HEK293 (cell line): ENCODE data around the gene AGBL3.

ENCODE experiments used
- CTCF ChIA-PET: fragments of 350-600 bp; formaldehyde crosslinking; extraction: SDS; loops from one replicate; lab custom pipeline; 2021; ENCODE audit warnings: antibody characterized with exemption; lab: Yijun Ruan, JAX
- POLR2A ChIA-PET: fragments of 300-600 bp; formaldehyde crosslinking; extraction: SDS; loops from one replicate; lab custom pipeline; 2020; ENCODE audit warnings: antibody characterized with exemption, inconsistent platforms; lab: Yijun Ruan, JAX
- H3K27ac ChIP-seq: fragments of 200-500 bp; sonication (Bioruptor generic); 2 replicates; pipeline ENCODE4 v1.5.1; 2014; ENCODE audit warnings: low read depth, low read length, control low read depth, inconsistent platforms; ENCODE audit errors: extremely low read depth
- H3K36me3 ChIP-seq, 2 experiments: fragments of 200-500 bp in 1 of 2; sonication (Bioruptor generic) in 1 of 2; 1 replicate in 1 of 2; 2 replicates in 1 of 2; pipeline ENCODE4 v1.5.1; 2014 to 2017; ENCODE audit warnings: inconsistent platforms in 2 of 2, low read length in 2 of 2; ENCODE audit not compliant: control insufficient read depth in 2 of 2, insufficient read depth in 1 of 2
- H3K4me1 ChIP-seq: fragments of 200-500 bp; sonication (Bioruptor generic); 2 replicates; pipeline ENCODE4 v1.5.1; 2014; ENCODE audit warnings: mild to moderate bottlenecking, low read length, inconsistent platforms; ENCODE audit not compliant: control insufficient read depth, insufficient read depth
- H3K4me3 ChIP-seq: 2 replicates; pipeline ENCODE4 v1.5.1; 2011; ENCODE audit warnings: low read depth, mild to moderate bottlenecking, control low read depth, low read length, moderate library complexity
- H3K9me3 ChIP-seq: fragments of 200-500 bp; sonication (Bioruptor generic); 2 replicates; pipeline ENCODE4 v1.5.1; 2014; ENCODE audit warnings: low read depth, low read length, inconsistent platforms; ENCODE audit not compliant: control insufficient read depth, insufficient read depth
- KLF7 ChIP-seq: fragments of 450-650 bp; formaldehyde crosslinking; IDR thresholded peaks from 2 replicates; pipeline ENCODE4 v1.5.1; 2016; ENCODE audit warnings: missing biosample characterization, missing genetic modification characterization, borderline replicate concordance
- MEIS1 ChIP-seq: sonication (generic); formaldehyde crosslinking; IDR thresholded peaks from 2 replicates; pipeline ENCODE4 v1.8.1; 2022; ENCODE audit warnings: missing genetic modification reagents, mild to moderate bottlenecking, borderline replicate concordance
- SP7 ChIP-seq: fragments of 450-650 bp; formaldehyde crosslinking; IDR thresholded peaks from 2 replicates; pipeline ENCODE4 v1.5.1; 2016; ENCODE audit warnings: missing biosample characterization, missing genetic modification characterization
- ZFHX2 ChIP-seq: fragments of 450-650 bp; formaldehyde crosslinking; conservative IDR thresholded peaks from 2 replicates; pipeline ENCODE4 v1.5.1; 2016; ENCODE audit warnings: missing biosample characterization, missing genetic modification characterization
- ZFP69B ChIP-seq: fragments of 450-650 bp; formaldehyde crosslinking; IDR thresholded peaks from 2 replicates; pipeline ENCODE4 v1.5.1; 2016; ENCODE audit warnings: missing biosample characterization, missing genetic modification characterization
- ZNF114 ChIP-seq: fragments of 450-650 bp; formaldehyde crosslinking; IDR thresholded peaks from 2 replicates; pipeline ENCODE4 v1.5.0; 2017; ENCODE audit warnings: missing biosample characterization, missing genetic modification characterization
- ZNF148 ChIP-seq: fragments of 450-650 bp; formaldehyde crosslinking; IDR thresholded peaks from 2 replicates; pipeline ENCODE4 v1.5.0; 2017; ENCODE audit warnings: missing biosample characterization, missing genetic modification characterization, borderline replicate concordance
- ZNF391 ChIP-seq: fragments of 450-650 bp; formaldehyde crosslinking; IDR thresholded peaks from 2 replicates; pipeline ENCODE4 v1.5.1; 2016; ENCODE audit warnings: low read depth, missing biosample characterization, missing genetic modification characterization, borderline replicate concordance
- ZNF394 ChIP-seq: fragments of 450-650 bp; formaldehyde crosslinking; IDR thresholded peaks from 2 replicates; pipeline ENCODE4 v1.5.1; 2016; ENCODE audit warnings: missing biosample characterization, missing genetic modification characterization, mild to moderate bottlenecking, moderate library complexity, borderline replicate concordance
- ZNF488 ChIP-seq: fragments of 450-650 bp; formaldehyde crosslinking; IDR thresholded peaks from 2 replicates; pipeline ENCODE4 v1.5.1; 2016; ENCODE audit warnings: missing biosample characterization, missing genetic modification characterization
- ZNF561 ChIP-seq: fragments of 450-650 bp; IDR thresholded peaks from 2 replicates; pipeline ENCODE4 v1.5.1; 2018; ENCODE audit warnings: missing biosample characterization, missing genetic modification characterization, borderline replicate concordance
- ZNF660 ChIP-seq: fragments of 450-650 bp; IDR thresholded peaks from 2 replicates; pipeline ENCODE4 v1.5.1; 2018; ENCODE audit warnings: missing biosample characterization, mild to moderate bottlenecking, missing genetic modification characterization
- ZNF677 ChIP-seq: fragments of 450-650 bp; IDR thresholded peaks from 2 replicates; pipeline ENCODE4 v1.5.0; 2018; ENCODE audit warnings: missing biosample characterization, mild to moderate bottlenecking, missing genetic modification characterization, moderate library complexity
- TF ChIP-seq, protein P1 (sequence below): fragments of 450-650 bp; formaldehyde crosslinking; IDR thresholded peaks from 2 replicates; pipeline ENCODE4 v1.5.1; 2016; ENCODE audit warnings: missing biosample characterization, missing genetic modification characterization
- TF ChIP-seq, protein P2 (sequence below): fragments of 450-650 bp; formaldehyde crosslinking; IDR thresholded peaks from 2 replicates; pipeline ENCODE4 v1.5.1; 2017; ENCODE audit warnings: missing biosample characterization, missing genetic modification characterization
- TF ChIP-seq, protein P3 (sequence below): fragments of 450-650 bp; formaldehyde crosslinking; IDR thresholded peaks from 2 replicates; pipeline ENCODE4 v1.5.1; 2016; ENCODE audit warnings: missing biosample characterization, missing genetic modification characterization

The AGBL3 gene

DNA sequence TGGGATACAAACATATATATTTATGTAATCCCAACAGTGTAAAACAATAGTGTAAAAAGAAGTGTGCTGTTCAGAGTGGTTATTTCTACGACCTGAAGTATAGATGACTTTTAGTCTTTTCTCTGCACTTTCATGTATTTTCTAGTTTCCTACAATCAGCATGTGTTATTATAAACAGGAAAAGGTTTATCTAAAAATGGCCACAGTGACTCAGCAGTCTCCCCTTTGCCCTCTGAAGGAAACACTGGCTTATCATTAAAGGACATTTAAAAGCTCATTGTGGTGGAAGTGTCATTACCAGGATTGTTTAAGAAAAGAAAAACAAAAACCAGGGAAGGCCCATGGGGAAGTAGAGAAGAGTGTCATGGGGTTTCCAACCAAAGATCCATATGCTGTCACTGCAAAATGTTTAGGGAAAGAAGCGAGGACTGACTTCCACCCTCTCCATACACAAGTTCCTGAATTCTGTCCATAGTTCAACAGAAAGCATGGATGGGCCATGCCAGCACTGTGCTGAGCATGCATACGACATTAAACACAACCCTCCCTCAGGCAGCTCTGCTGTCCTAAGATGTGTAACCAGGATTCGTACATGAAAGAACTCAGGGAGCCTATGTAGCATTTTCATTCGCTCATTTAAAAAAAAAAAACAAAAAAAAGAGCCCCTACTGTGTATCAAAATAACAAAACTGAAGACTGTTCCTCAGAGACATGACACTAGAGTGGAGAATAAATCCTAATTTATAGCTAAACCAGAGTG is 174.0 kb downstream of the AGBL3 start (continued):
- no peak for TF ChIP-seq ZNF148
- TF ChIP-seq SP7 (tag by site-specific recombination) = no peak
- TF ChIP-seq ZNF391 (tag by site-specific recombination) = no peak
- TF ChIP-seq, all 188 proteins: peak for 0

GRCh38 chr7:135160858-135161653 is 174.7 kb downstream of the AGBL3 start:
- Histone ChIP-seq H3K9me3 (no peaks in the 10 kb centered on the region), H3K36me3 (peaks cover 0 to 25% of the 10 kb centered on the region in 2 experiments; a peak in 1 of 3 replicates), H3K27ac (no peak overlapping the region), H3K4me1 (no peaks in the 10 kb centered on the region), H3K4me3 (no peak overlapping the region)
- TF ChIP-seq ZNF488 (tag by site-specific recombination) (no peak), MEIS1 (CRISPR knock-in tag) (no peak), ZNF561 (tag by site-specific recombination) (no peak), ZNF114 (no peak), ZFP69B (no peak), ZNF660 (tag by site-specific recombination) (no peak), ZNF677 (no peak), KLF7 (no peak), ZFHX2 (tag by site-specific recombination) (no peak), ZNF394 (no peak), ZNF391 (tag by site-specific recombination) (no peak)
- TF ChIP-seq, protein P1, sequence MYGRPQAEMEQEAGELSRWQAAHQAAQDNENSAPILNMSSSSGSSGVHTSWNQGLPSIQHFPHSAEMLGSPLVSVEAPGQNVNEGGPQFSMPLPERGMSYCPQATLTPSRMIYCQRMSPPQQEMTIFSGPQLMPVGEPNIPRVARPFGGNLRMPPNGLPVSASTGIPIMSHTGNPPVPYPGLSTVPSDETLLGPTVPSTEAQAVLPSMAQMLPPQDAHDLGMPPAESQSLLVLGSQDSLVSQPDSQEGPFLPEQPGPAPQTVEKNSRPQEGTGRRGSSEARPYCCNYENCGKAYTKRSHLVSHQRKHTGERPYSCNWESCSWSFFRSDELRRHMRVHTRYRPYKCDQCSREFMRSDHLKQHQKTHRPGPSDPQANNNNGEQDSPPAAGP = no peak
- TF ChIP-seq, protein P2, sequence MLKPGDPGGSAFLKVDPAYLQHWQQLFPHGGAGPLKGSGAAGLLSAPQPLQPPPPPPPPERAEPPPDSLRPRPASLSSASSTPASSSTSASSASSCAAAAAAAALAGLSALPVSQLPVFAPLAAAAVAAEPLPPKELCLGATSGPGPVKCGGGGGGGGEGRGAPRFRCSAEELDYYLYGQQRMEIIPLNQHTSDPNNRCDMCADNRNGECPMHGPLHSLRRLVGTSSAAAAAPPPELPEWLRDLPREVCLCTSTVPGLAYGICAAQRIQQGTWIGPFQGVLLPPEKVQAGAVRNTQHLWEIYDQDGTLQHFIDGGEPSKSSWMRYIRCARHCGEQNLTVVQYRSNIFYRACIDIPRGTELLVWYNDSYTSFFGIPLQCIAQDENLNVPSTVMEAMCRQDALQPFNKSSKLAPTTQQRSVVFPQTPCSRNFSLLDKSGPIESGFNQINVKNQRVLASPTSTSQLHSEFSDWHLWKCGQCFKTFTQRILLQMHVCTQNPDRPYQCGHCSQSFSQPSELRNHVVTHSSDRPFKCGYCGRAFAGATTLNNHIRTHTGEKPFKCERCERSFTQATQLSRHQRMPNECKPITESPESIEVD (tag by site-specific recombination) = no peak
- TF ChIP-seq, protein P3, sequence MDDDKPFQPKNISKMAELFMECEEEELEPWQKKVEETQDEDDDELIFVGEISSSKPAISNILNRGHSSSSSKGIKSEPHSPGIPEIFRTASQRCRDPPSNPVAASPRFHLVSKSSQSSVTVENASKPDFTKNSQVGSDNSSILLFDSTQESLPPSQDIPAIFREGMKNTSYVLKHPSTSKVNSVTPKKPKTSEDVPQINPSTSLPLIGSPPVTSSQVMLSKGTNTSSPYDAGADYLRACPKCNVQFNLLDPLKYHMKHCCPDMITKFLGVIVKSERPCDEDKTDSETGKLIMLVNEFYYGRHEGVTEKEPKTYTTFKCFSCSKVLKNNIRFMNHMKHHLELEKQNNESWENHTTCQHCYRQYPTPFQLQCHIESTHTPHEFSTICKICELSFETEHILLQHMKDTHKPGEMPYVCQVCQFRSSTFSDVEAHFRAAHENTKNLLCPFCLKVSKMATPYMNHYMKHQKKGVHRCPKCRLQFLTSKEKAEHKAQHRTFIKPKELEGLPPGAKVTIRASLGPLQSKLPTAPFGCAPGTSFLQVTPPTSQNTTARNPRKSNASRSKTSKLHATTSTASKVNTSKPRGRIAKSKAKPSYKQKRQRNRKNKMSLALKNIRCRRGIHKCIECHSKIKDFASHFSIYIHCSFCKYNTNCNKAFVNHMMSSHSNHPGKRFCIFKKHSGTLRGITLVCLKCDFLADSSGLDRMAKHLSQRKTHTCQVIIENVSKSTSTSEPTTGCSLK (tag by site-specific recombination) = no peak
- CTCF ChIA-PET = interaction anchor here (0.7 to 1.2 kb wide), 3 partner anchors 9 to 553 kb away, joined by 3 to 5 read pairs (median 5); partner anchors contain the start of gene CYREN
- POLR2A ChIA-PET = interaction anchor here (2.1 kb wide), 1 partner anchor 9 kb away, joined by 8 read pairs; the partner anchor contains the start of gene CYREN
